ENCODE data around the gene CNTD1.
A peak's percentile ranks its signal among the peaks of the same experiment; 100 is the strongest.
"Not testable (repeated sequence)": the region's sequence is repeated elsewhere in the genome, so short reads cannot be mapped to it uniquely, and the experiment has no call there.

Gene CNTD1, protein sequence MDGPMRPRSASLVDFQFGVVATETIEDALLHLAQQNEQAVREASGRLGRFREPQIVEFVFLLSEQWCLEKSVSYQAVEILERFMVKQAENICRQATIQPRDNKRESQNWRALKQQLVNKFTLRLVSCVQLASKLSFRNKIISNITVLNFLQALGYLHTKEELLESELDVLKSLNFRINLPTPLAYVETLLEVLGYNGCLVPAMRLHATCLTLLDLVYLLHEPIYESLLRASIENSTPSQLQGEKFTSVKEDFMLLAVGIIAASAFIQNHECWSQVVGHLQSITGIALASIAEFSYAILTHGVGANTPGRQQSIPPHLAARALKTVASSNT

GRCh38 chr17:42798383-42799380 lies at the start of gene CNTD1, which contains the start of gene COA3:
Gene CNTD1, plus strand, starts transcription at chr17:42798861. Its CDS starts 207 bp downstream, at chr17:42799068.
Gene COA3, minus strand, starts transcription at chr17:42798704. Its CDS starts 23 bp downstream, at chr17:42798681.
- peak; percentile 89 for DNase-seq (ENCODE audit: low read depth, low spot score)

DNA sequence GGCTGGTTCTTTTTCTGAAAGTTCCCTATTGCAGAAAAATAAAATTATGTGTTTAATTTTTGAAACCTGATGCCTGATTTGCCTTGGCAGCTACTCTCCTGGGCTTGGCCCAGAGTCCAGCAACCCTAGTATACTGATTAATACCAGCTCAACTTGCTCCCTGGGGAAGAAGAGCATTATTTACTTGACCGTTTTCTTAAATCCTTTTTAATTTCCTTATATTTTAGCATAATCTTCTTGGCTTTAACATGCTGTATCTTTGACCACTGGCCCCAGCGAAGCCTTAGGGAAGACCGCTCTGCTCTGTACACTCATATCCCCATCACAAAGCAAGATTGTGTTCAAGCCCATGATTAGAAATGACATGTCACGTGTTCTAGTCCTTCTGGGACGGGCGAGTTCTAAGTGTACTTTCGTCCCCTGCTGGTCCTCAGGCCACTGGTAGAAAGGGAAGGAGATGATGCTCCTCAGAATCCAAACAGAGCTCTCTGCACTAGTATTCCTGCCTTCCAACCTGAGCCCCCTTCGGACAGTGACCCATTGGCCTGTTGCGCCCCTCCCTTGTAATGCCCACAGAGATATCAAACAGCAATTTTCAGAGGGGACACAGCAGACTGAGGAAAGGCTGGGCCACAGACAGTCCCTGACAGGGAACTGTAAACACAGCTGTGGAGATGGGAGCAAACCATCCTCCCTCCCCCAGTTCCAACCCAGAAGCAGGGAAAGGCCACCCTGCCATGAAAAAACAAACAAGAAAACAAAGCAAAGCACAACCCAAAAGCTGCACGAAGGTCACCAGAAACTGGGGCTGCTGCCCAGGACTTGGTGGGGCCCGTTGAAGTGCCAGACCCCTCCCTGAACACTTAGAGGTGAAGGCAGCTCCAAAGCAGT lies 49.5 kb upstream of the CNTD1 start:
- no peak for DNase-seq (ENCODE audit: low read depth, low spot score)

DNA sequence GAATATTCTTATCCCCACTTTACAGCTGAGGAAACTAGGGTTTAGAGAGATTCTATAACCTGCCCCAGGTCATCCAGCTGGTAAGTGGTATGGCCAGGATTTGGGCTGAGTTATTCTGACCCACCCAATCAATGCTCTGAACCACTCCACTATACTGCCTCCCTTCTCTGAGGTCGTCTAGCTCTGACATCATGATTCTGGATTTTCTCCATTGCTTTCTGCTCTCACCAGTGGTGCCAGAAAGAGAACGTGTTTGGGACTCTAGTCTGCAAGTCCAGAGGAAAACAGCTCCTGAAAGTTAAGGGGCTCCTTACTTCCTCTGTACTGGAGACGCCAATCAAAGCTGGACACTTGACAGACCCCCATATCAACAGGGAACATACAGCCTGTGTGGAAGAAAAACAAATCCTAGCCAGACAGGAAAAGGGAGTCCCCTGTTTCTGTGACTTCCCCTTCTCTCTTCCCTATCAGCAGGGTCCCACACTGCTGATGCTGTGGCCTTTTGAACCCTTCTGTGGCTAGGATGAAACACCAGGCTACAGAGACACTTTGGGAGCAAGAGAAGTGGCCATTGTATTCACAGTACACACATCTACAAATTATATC lies 47.8 kb upstream of the CNTD1 start:
- no peak for DNase-seq (ENCODE audit: low read depth, low spot score)

DNA sequence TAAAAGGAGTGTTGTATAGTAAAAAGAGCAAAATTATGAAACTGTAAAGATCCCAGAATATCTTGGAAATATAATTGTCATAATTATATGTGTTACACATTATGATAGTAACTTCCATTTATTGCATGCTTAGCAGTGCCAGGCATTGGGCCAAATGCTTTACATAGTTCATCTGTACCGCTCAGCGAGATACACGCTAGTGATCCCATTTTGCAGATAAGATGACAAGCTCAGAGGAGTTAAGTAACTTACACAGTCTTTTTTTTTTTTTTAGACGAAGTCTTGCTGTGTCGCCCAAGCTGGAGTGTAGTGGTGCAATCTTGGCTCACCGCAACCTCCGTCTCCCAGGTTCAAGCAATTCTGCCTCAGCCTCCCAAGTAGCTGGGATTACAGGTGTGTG lies 47.0 kb upstream of the CNTD1 start:
- no peak for DNase-seq (ENCODE audit: low read depth, low spot score)

- DNase-seq (ENCODE audit: low read depth, low spot score): no peak
Measured at GRCh38 chr17:42754782-42755181, 43.9 kb upstream of the CNTD1 start.

- DNase-seq (ENCODE audit: low read depth, low spot score): no peak
Measured at GRCh38 chr17:42759982-42760651, 38.5 kb upstream of the CNTD1 start.

DNA sequence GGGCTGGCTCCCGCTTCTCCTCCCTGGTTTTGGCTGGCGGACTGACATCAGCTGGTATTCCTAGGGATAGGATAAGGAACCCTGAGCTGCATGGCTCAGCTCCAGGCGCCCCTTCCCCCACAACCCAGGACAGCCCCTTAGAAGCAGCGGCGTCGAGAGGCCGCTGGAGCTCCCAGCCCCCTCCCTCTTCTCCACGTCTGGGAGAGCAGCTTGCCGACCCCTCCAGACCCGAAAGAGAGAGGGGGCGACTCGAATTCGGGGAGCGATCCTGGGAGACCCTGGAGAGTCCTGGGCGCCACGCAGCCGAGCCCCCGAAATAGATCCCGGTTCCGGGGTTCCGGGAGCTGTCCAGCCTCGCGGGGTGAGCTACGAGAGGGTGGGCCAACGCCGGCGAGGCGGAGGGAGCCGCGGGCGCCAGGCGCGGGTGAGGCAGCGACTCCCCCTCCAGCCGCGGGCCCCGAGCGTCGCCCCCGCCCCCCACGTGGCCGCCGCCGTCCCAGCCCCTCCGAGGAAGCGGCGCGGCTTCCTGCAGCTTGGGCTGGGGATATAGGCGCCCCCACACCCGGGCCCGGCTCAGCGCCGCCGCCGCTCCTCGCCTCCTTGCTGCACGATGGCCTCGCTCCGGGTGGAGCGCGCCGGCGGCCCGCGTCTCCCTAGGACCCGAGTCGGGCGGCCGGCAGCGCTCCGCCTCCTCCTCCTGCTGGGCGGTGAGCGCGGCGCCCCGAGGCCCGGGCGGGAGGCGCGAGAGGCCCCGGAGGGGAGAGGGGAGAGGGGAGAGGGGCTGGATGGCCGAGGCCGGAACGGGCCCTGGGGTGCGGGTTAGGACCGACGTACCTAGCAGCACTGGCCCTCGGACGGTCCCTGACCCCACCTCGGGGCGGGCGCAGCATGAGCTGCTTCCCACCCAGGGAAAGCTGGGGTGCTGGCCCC lies 37.7 kb upstream of the CNTD1 start, which contains the start of gene RAMP2:
RAMP2 (plus strand) TSS at position 576 of the 930 bp plus-strand sequence; CDS start at position 611, 35 bp downstream.
- peak; percentile 43 for DNase-seq (ENCODE audit: low read depth, low spot score)

GRCh38 chr17:42761638-42762037 lies 37.0 kb upstream of the CNTD1 start:
- no peak for DNase-seq (ENCODE audit: low read depth, low spot score)

DNA sequence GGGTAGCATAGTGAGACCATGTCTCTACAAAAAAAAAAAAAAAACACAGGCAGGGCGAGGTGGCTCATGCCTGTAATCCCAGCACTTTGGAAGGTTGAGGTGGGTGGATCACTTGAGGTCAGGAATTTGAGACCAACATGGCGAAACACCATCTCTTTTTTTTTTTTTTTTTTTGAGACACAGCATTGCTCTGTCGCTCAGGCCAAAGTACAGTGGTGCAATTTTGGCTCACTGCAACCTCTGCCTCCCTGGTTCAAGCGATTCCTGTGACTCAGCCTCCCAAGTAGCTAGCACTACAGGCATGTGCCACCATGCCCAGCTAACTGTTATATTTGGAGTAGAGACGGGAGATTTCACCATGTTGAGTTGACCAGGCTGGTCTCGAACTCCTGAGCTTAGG lies 32.5 kb upstream of the CNTD1 start:
- DNase-seq (ENCODE audit: low read depth, low spot score): no peak

GRCh38 chr17:42767512-42767911 lies 31.1 kb upstream of the CNTD1 start:
- DNase-seq (ENCODE audit: low read depth, low spot score): no peak

DNA sequence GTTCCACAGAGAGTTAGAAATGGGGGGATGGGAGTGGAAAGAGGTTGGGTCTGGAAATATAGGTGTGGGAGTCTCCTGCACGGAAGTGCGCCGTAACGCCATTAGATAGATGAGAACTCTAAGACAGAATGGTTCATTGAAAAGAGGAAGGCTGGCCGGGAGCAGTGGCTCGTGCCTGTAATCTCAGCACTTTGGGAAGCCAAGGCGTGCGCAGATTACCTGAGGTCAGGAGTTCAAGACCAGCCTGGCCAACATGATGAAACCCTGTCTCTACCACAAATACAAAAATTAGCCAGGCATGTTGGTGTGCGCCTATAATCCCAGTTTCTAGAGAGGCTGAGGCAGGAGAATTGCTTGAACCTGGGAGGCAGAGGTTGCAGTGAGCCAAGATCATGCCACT lies 30.7 kb upstream of the CNTD1 start:
- not testable (repeated sequence) for DNase-seq (ENCODE audit: low read depth, low spot score)

GRCh38 chr17:42769964-42770363 lies 28.7 kb upstream of the CNTD1 start:
- DNase-seq (ENCODE audit: low read depth, low spot score): not testable (repeated sequence)

DNA sequence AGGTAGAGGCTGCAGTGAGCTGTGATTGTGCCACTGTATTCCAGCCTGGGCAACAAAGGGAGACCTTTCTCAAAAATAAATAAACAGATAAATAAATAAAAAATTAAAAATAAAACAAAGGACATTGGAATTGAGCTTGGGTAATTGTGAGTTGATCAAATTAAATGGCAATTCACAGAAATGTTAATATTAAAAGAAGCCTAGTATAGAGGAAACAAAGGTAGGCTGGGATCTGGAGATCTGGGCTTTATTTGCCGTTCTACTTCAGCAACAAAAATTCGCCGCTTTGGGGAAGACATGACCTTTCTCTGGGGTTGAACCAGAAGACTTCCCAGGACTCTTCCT lies 25.7 kb upstream of the CNTD1 start:
- no peak for DNase-seq (ENCODE audit: low read depth, low spot score)

GRCh38 chr17:42773290-42774035 lies 25.2 kb upstream of the CNTD1 start, which contains the start of gene VPS25:
Gene VPS25, plus strand, starts transcription at chr17:42773449. Its CDS starts 27 bp downstream, at chr17:42773476.
- peak; percentile 85 for DNase-seq (ENCODE audit: low read depth, low spot score)

DNA sequence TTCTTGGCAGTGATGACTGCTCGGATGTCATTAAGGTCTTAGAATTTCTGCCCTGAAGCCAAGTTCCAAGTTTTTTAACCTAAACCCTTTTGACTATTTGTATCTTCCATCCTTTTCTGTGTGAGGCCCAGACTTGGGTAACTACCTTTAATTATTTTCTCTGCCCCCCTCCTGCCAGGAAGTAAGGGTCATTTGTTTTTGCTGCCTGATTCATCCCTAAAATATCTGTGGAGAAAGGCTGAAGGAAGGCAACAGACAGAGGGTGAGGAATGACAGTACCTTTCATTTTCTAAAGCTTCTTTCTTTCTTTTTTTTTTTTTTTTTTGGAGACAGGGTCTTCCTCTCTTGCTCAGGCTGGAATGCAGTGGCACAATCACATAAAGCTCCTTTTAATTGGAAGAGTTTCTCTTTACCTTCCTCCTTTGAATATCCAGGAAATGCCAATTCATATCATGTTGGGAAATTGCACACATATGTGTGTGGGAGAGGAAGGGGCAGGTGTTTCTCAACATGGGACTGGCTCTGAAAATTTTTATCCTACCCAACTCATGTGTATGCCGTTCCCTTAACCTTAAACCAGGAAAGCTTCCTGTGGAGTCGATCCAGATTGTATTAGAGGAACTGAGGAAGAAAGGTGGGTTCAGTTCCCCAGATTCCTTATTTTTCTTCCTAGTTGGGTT lies 24.5 kb upstream of the CNTD1 start:
- no peak for DNase-seq (ENCODE audit: low read depth, low spot score)

DNA sequence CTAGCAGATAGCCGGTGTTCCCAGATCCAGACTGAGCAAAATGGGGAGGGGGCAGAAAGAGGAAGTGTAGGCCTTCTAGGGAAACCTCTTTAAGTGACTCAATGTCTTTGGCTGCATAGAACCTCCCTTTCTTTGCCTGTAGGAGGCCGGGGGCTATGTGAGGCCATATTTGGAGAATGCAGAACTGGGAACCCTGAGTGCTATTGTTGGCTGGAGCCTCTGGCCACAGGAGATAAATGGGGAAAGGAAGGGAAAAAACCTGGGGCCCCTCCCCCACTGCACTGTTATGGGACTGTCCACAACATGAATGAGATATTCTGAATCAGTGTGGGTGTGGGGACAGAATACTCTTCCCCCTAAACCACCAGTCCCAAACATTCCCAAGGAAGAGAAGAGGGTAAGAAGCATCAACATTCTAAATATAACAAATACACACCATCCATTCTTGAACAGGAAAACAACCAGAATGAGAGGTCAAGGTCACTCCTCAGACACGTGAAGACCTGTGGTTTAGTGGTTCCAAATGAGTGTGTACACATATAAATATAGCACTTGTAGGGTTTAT lies 23.0 kb upstream of the CNTD1 start:
- peak; percentile 13 for DNase-seq (ENCODE audit: low read depth, low spot score)

GRCh38 chr17:42778570-42778969 lies 20.1 kb upstream of the CNTD1 start:
- no peak for DNase-seq (ENCODE audit: low read depth, low spot score)
